K562 (cell line): ENCODE data around the gene WDR3. TPM values are rescaled to one million over a fixed set of nuclear protein-coding genes. Genes with fewer than 3 reads are reported as not detected.

Source experiments
- ATAC-seq: fragments of 200-7000 bp; cut with Tn5 transposase; 3 replicates; pipeline ENCODE4 v1.9.1; 2020; ENCODE audit warnings: moderate library complexity
- BruUV-seq: library from RNA; stranded (reverse); fragments of 400-500 nt; replicated peaks from 2 replicates; lab custom pipeline; 2021; lab: Mats Ljungman, UMichigan
- CTCF ChIA-PET: fragments of 300-600 bp; formaldehyde crosslinking; extraction: SDS; loops from one replicate; lab custom pipeline; 2021; ENCODE audit warnings: low intra/inter-chr PET ratio; lab: Yijun Ruan, JAX
- POLR2A ChIA-PET: fragments of 300-600, 350-650 bp; sonication (Branson Sonifier 250); formaldehyde crosslinking; extraction: SDS; loops from one replicate; lab custom pipeline; 2021; ENCODE audit warnings: antibody characterized with exemption, inconsistent platforms; lab: Yijun Ruan, JAX
- DNase-seq, 4 experiments: peaks; one replicate each; pipeline versions ENCODE4 v3.0.0 to v3.0.0-alpha.2; 2011 to 2018; ENCODE audit warnings: low spot score in 3 of 4, mixed read lengths in 3 of 4; ENCODE audit errors: extremely low read depth in 1 of 4
- FAIRE-seq: peaks from 2 replicates; lab custom pipeline; 2011; peaks lifted over from hg19 to GRCh38; lab: Jason Lieb, UNC
- H2AFZ ChIP-seq: 2 replicates; pipeline ENCODE4 v1.6.0; 2011; ENCODE audit warnings: low read depth, low read length, control low read depth, inconsistent platforms
- H3K27ac ChIP-seq: fragments of 200-600 bp; 3 replicates; pipeline ENCODE4 v1.8.0; 2011; ENCODE audit warnings: low read depth, mild to moderate bottlenecking, control low read depth, inconsistent platforms, low read length, moderate library complexity, mixed read lengths; ENCODE audit errors: extremely low read depth
- H3K27me3 ChIP-seq, 2 experiments: fragments of 300-600 bp in 1 of 2; 2 replicates in 1 of 2; 3 replicates in 1 of 2; pipeline versions ENCODE4 v1.6.0 to v1.8.0; 2011; ENCODE audit warnings: inconsistent platforms in 2 of 2, low read length in 2 of 2, mild to moderate bottlenecking in 1 of 2, mixed read lengths in 1 of 2, moderate library complexity in 1 of 2; ENCODE audit not compliant: control insufficient read depth in 2 of 2, insufficient read depth in 2 of 2
- H3K36me3 ChIP-seq: fragments of 300-600 bp; 3 replicates; pipeline ENCODE4 v1.8.0; 2011; ENCODE audit warnings: mild to moderate bottlenecking, low read length, inconsistent platforms; ENCODE audit not compliant: control insufficient read depth, insufficient read depth
- H3K4me1 ChIP-seq, 2 experiments: fragments of 200-600 bp in 1 of 2; replicated peaks in 1 of 2; 2 replicates in 1 of 2; 3 replicates in 1 of 2; pipeline versions ENCODE4 v1.5.1 to v1.8.0; 2011; ENCODE audit warnings: inconsistent platforms in 2 of 2, low read length in 2 of 2, mild to moderate bottlenecking in 1 of 2, mixed read lengths in 1 of 2, moderate library complexity in 1 of 2; ENCODE audit not compliant: control insufficient read depth in 2 of 2, insufficient read depth in 2 of 2
- H3K4me2 ChIP-seq: 2 replicates; pipeline ENCODE4 v1.6.1; 2011; ENCODE audit warnings: low read length, control low read depth, inconsistent platforms, mixed read lengths; ENCODE audit not compliant: insufficient read depth
- H3K4me3 ChIP-seq: fragments of 200-600 bp; sonication (generic), shearing (Covaris generic); 2 replicates; pipeline ENCODE4 v1.5.1; 2016; ENCODE audit warnings: control low read depth, inconsistent platforms
- H3K79me2 ChIP-seq: fragments of 200-600 bp; 3 replicates; pipeline ENCODE4 v1.8.0; 2011; ENCODE audit warnings: low read length, inconsistent platforms; ENCODE audit not compliant: control insufficient read depth, insufficient read depth
- H3K9ac ChIP-seq, 2 experiments: 2 replicates each; pipeline versions ENCODE4 v1.6.0 to v1.6.1; 2011; ENCODE audit warnings: low read depth in 2 of 2, low read length in 2 of 2, control low read depth in 1 of 2, inconsistent platforms in 1 of 2, mild to moderate bottlenecking in 1 of 2, mixed read lengths in 1 of 2; ENCODE audit not compliant: insufficient read depth in 1 of 2
- H3K9me1 ChIP-seq: one replicate; pipeline ENCODE4 v1.6.0; 2011; ENCODE audit warnings: inconsistent platforms, mild to moderate bottlenecking, low read length, moderate library complexity; ENCODE audit not compliant: control insufficient read depth, insufficient read depth
- H3K9me3 ChIP-seq: replicated peaks from 2 replicates; pipeline ENCODE4 v1.5.1; 2011; ENCODE audit warnings: low read depth, low read length, inconsistent platforms; ENCODE audit not compliant: control insufficient read depth, insufficient read depth
- H4K20me1 ChIP-seq: replicated peaks from 2 replicates; pipeline ENCODE4 v1.6.1; 2011; ENCODE audit warnings: low read length, inconsistent platforms, mixed read lengths; ENCODE audit not compliant: control insufficient read depth, insufficient read depth
- CHD2 ChIP-seq: IDR thresholded peaks from 2 replicates; pipeline ENCODE4 v1.6.1; 2011; ENCODE audit warnings: low read depth, low read length
- POLR2A ChIP-seq: fragments of 450-650 bp; conservative IDR thresholded peaks from 2 replicates; pipeline ENCODE4 v1.6.1; 2016
- SRF ChIP-seq, 2 experiments: fragments of 250-450, 450-650 bp in 1 of 2; sonication (Bioruptor Pico) in 1 of 2; sonication (generic) in 1 of 2; formaldehyde crosslinking; IDR thresholded peaks; 2 replicates each; pipeline versions ENCODE4 v1.5.0 to v1.5.1; 2020 to 2022; ENCODE audit warnings: mild to moderate bottlenecking in 1 of 2, missing genetic modification reagents in 1 of 2
- ZBTB8A ChIP-seq: fragments of 450-650 bp; IDR thresholded peaks from 2 replicates; pipeline ENCODE4 v1.6.1; 2018; ENCODE audit warnings: mild to moderate bottlenecking, moderate library complexity; ENCODE audit not compliant: partially characterized antibody
- ZFP1 ChIP-seq: fragments of 450-650 bp; formaldehyde crosslinking; IDR thresholded peaks from 2 replicates; pipeline ENCODE4 v1.4.0; 2020; ENCODE audit warnings: mild to moderate bottlenecking, mixed read lengths
- WGBS: fragments of 100-300 bp; shearing (Covaris generic); methylation state at CpG from one replicate; pipeline ENCODE4 v1.1.6; 2016; ENCODE audit warnings: low coverage, mixed read lengths; ENCODE audit not compliant: insufficient coverage; ENCODE audit errors: missing lambda C conversion rate; 5-methylcytosine and 5-hydroxymethylcytosine counted together
- in situ Hi-C: fragments of 300-500 bp; cut with MboI; formaldehyde crosslinking; loops from 4 replicates; pipeline ENCODE4 v1.15.0; 2018; ENCODE audit warnings: inconsistent platforms, mixed read lengths
- intact Hi-C: fragments of 100-400 bp; cut with micrococcal nuclease; formaldehyde crosslinking; loops from 2 replicates; pipeline ENCODE4 v1.14.2; 2022
- polyA plus RNA-seq, 8 experiments: library from polyadenylated mRNA; depleted of rRNA in 4 of 8; stranded (reverse) in 5 of 8; unstranded in 3 of 8; fragments of >200 nt; fragmentation: Nextera tagmentation in 2 of 8; fragmentation: Illumina TruSeq in 1 of 8; extraction: Ambion mirVana in 2 of 8; extraction: Trizol in 1 of 8; gene quantifications; 2 replicates each; pipeline versions ENCODE4 v1.2.1 to v1.2.3, GENCODE V29; 2011 to 2014; ENCODE audit warnings: inconsistent platforms in 1 of 8, missing spikeins in 1 of 8
- total RNA-seq, 7 experiments: library from RNA; depleted of rRNA in 6 of 7; stranded (reverse); fragments of >200 nt in 6 of 7; fragmentation: Illumina TruSeq in 2 of 7; extraction: Trizol in 2 of 7; gene quantifications; 2 replicates each; pipeline versions ENCODE4 v1.2.1 to v1.2.3, GENCODE V29; 2011 to 2021; ENCODE audit warnings: low replicate concordance in 1 of 7
- TF ChIP-seq, protein P1 (sequence below): fragments of 450-650 bp; IDR thresholded peaks from 2 replicates; pipeline ENCODE4 v1.6.1; 2016; ENCODE audit warnings: missing biosample characterization, missing genetic modification characterization

The WDR3 gene
- total and polyA plus RNA-seq, 9 of the 15 experiments (the other 6 are each of a cell fraction or from before 2014, with no cell fraction given) = 40.6 to 122 (median 76.5) TPM

DNA sequence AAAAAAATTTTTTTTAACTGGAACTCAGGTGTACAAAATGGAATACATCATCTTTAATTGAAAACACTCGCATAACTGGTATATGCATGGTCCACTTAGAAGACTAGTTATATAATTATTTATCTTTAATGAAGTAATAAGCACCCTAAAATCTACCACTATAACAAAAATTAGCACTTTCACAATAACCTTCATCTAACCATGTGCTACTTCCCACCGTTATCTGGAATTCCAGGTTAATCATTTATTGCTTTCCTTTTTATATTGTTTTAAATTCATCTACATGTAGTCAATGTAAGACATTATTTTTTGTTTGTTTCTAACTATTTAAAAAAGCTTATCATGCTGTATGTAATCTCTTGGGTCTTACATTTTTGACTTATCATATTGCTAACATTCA is 39.1 kb upstream of the WDR3 start (continued):
- TF ChIP-seq, protein P1, sequence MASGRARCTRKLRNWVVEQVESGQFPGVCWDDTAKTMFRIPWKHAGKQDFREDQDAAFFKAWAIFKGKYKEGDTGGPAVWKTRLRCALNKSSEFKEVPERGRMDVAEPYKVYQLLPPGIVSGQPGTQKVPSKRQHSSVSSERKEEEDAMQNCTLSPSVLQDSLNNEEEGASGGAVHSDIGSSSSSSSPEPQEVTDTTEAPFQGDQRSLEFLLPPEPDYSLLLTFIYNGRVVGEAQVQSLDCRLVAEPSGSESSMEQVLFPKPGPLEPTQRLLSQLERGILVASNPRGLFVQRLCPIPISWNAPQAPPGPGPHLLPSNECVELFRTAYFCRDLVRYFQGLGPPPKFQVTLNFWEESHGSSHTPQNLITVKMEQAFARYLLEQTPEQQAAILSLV = no peak
- TF ChIP-seq CHD2 (no peak), SRF (CRISPR knock-in tag; IDR thresholded peaks at IDR 0.05) (no peak), ZBTB8A (no peak)

DNA sequence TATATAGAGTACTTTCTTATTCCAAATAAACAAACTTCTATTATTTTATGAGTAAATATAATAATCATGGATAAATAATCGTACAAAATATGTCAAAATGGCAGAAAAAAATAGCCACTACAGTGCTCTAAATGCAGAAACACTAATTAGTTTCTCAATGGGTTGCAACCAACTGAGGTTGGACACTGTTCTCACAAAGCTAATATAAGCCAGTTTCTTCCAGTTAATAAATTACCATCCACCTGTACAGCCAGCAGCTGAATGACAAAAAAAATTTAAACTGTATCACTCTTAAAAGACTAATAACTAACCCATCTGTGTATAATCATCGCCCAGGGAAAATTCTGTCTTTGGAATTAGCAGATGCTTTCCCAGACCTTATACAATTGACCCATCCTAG is 37.0 kb upstream of the WDR3 start:
- intact Hi-C loops = loop anchor here (10.0 kb wide), 2 partner anchors 198 to 828 kb away; partner anchors contain the start of gene TTF2
- ATAC-seq = no peak
- Histone ChIP-seq H3K36me3 (peaks cover 28% of the 10 kb centered on the region), H3K27ac (no peak overlapping the region), H3K9me3 (no peaks in the 10 kb centered on the region), H3K27me3 (no peaks in the 10 kb centered on the region), H3K4me3 (no peak overlapping the region), H4K20me1 (no peaks in the 10 kb centered on the region), H3K4me2 (no peak overlapping the region), H2AFZ (no peak overlapping the region), H3K9ac (no peak overlapping the region), H3K4me1 (no peaks in the 10 kb centered on the region), H3K9me1 (no peaks in the 10 kb centered on the region), H3K79me2 (no peaks in the 10 kb centered on the region)
- TF ChIP-seq ZFP1 (CRISPR knock-in tag) = no peak
- no peak for TF ChIP-seq POLR2A
- POLR2A ChIA-PET = no interaction called here
- in situ Hi-C loops = no loop called here
- CTCF ChIA-PET = no interaction called here
- 50% methylated on average over 2 of the region's 2 CpGs for WGBS
- FAIRE-seq = no peak
- no peak for DNase-seq
- BruUV-seq = no TSS peak
